H1 (cell line): ENCODE results near the gene AGAP1. TPM values are rescaled to one million over a fixed set of nuclear protein-coding genes. Genes with fewer than 3 reads are reported as not detected.

Experiments used
- CTCF ChIA-PET: fragments of 300-600 bp; sonication (Branson Sonifier 250); formaldehyde crosslinking; loops from one replicate; lab custom pipeline; 2021; ENCODE audit not compliant: partially characterized antibody; lab: Charles Lee
- POLR2A ChIA-PET: fragments of 300-600 bp; sonication (Branson Sonifier 250); formaldehyde crosslinking; loops from one replicate; lab custom pipeline; 2021; ENCODE audit warnings: inconsistent platforms; ENCODE audit not compliant: partially characterized antibody; lab: Charles Lee
- DNase-seq, 2 experiments: peaks; one replicate each; pipeline versions ENCODE4 v3.0.0 to v3.0.0-alpha.2; 2010 to 2022; ENCODE audit warnings: low spot score in 2 of 2, low read depth in 1 of 2, mixed read lengths in 1 of 2
- FAIRE-seq: peaks from 2 replicates; lab custom pipeline; 2011; peaks lifted over from hg19 to GRCh38; lab: Jason Lieb, UNC
- H2AFZ ChIP-seq: 2 replicates; pipeline ENCODE4 v1.8.1; 2012; ENCODE audit warnings: low read length, inconsistent platforms
- H2AK5ac ChIP-seq: 2 replicates; pipeline ENCODE4 v1.6.1; 2013; ENCODE audit warnings: low read depth, low read length
- H2BK120ac ChIP-seq: replicated peaks from 2 replicates; pipeline ENCODE3; 2013; ENCODE audit warnings: low read depth, low read length, inconsistent platforms
- H2BK12ac ChIP-seq: 2 replicates; pipeline ENCODE4 v1.6.1; 2013; ENCODE audit warnings: low read depth, low read length
- H2BK15ac ChIP-seq: 2 replicates; pipeline ENCODE4 v1.6.1; 2013; ENCODE audit warnings: low read length
- H2BK20ac ChIP-seq: 2 replicates; pipeline ENCODE4 v1.6.1; 2013; ENCODE audit warnings: low read length
- H2BK5ac ChIP-seq: 2 replicates; pipeline ENCODE4 v1.6.1; 2013; ENCODE audit warnings: low read depth, low read length
- H3K14ac ChIP-seq: 2 replicates; pipeline ENCODE4 v1.6.1; 2013; ENCODE audit warnings: inconsistent platforms; ENCODE audit not compliant: insufficient read length
- H3K18ac ChIP-seq: 2 replicates; pipeline ENCODE4 v1.6.1; 2013; ENCODE audit warnings: low read length; ENCODE audit errors: extremely low read depth
- H3K23ac ChIP-seq: 2 replicates; pipeline ENCODE4 v1.6.1; 2013; ENCODE audit warnings: inconsistent platforms; ENCODE audit not compliant: insufficient read length
- H3K23me2 ChIP-seq: 2 replicates; pipeline ENCODE4 v1.6.1; 2013; ENCODE audit warnings: low read depth, low read length
- H3K27ac ChIP-seq: 2 replicates; pipeline ENCODE4 v1.6.1; 2011; ENCODE audit warnings: low read depth, low read length, inconsistent platforms
- H3K27me3 ChIP-seq, 4 experiments: replicated peaks in 1 of 4; 1 replicate in 1 of 4; 2 replicates in 3 of 4; pipeline versions ENCODE4 v1.6.1 to v1.8.1; 2011 to 2013; ENCODE audit warnings: low read length in 3 of 4, mild to moderate bottlenecking in 3 of 4, inconsistent platforms in 2 of 4, mixed read lengths in 2 of 4, moderate library complexity in 1 of 4; ENCODE audit not compliant: control insufficient read depth in 3 of 4, insufficient read depth in 3 of 4; ENCODE audit errors: extremely low read depth in 1 of 4
- H3K36me3 ChIP-seq, 4 experiments: 2 replicates each; pipeline versions ENCODE4 v1.6.1 to v1.8.1; 2011 to 2013; ENCODE audit warnings: mild to moderate bottlenecking in 4 of 4, low read length in 3 of 4, moderate library complexity in 2 of 4, control low read depth in 1 of 4, inconsistent platforms in 1 of 4; ENCODE audit not compliant: insufficient read depth in 4 of 4, control insufficient read depth in 2 of 4
- H3K4ac ChIP-seq: replicated peaks from 2 replicates; pipeline ENCODE3; 2013; ENCODE audit warnings: low read length, low read depth, mixed read lengths, inconsistent platforms; ENCODE audit not compliant: insufficient read length
- H3K4me1 ChIP-seq, 4 experiments: replicated peaks in 1 of 4; 1 replicate in 1 of 4; 2 replicates in 3 of 4; pipeline versions ENCODE4 v1.6.1 to v1.8.1; 2011 to 2013; ENCODE audit warnings: low read length in 3 of 4, inconsistent platforms in 2 of 4, mixed read lengths in 1 of 4; ENCODE audit not compliant: insufficient read depth in 4 of 4, control insufficient read depth in 3 of 4
- H3K4me2 ChIP-seq, 2 experiments: 2 replicates each; pipeline versions ENCODE4 v1.6.1 to v1.8.1; 2011 to 2013; ENCODE audit warnings: low read depth in 2 of 2, low read length in 2 of 2, control low read depth in 1 of 2, inconsistent platforms in 1 of 2, mild to moderate bottlenecking in 1 of 2; ENCODE audit not compliant: insufficient read depth in 1 of 2
- H3K4me3 ChIP-seq, 4 experiments: fragments of 200-600, 300-600 bp in 1 of 4; sonication (generic), shearing (Covaris generic), sonication (Bioruptor Twin) in 1 of 4; 2 replicates each; pipeline versions ENCODE4 v1.5.1 to v1.8.1; 2011 to 2016; ENCODE audit warnings: low read length in 4 of 4, low read depth in 3 of 4, control low read depth in 2 of 4, inconsistent platforms in 2 of 4, mild to moderate bottlenecking in 2 of 4, mixed read lengths in 1 of 4, moderate library complexity in 1 of 4; ENCODE audit not compliant: insufficient read depth in 2 of 4; ENCODE audit errors: extremely low read depth in 1 of 4
- H3K56ac ChIP-seq: replicated peaks from 2 replicates; pipeline ENCODE3; 2013; ENCODE audit warnings: low read depth, mild to moderate bottlenecking, mixed read lengths, low read length, inconsistent platforms; ENCODE audit not compliant: insufficient read length
- H3K79me1 ChIP-seq: 2 replicates; pipeline ENCODE4 v1.6.1; 2013; ENCODE audit warnings: low read depth, low read length, control low read depth
- H3K79me2 ChIP-seq, 2 experiments: 2 replicates each; pipeline versions ENCODE4 v1.6.1 to v1.8.1; 2012 to 2013; ENCODE audit warnings: low read length in 2 of 2, mild to moderate bottlenecking in 2 of 2, inconsistent platforms in 1 of 2; ENCODE audit not compliant: insufficient read depth in 2 of 2, control insufficient read depth in 1 of 2
- H3K9ac ChIP-seq, 4 experiments: replicated peaks in 1 of 4; 1 replicate in 1 of 4; 2 replicates in 3 of 4; pipeline versions ENCODE4 v1.6.1 to v1.8.1; 2011 to 2013; ENCODE audit warnings: low read depth in 3 of 4, low read length in 3 of 4, control low read depth in 2 of 4, mild to moderate bottlenecking in 2 of 4, moderate library complexity in 2 of 4, inconsistent platforms in 1 of 4; ENCODE audit errors: extremely low read depth in 1 of 4
- H3K9me3 ChIP-seq, 2 experiments: 2 replicates each; pipeline versions ENCODE4 v1.6.1 to v1.8.1; 2012 to 2013; ENCODE audit warnings: mild to moderate bottlenecking in 2 of 2, moderate library complexity in 2 of 2, control low read depth in 1 of 2, inconsistent platforms in 1 of 2, low read depth in 1 of 2, low read length in 1 of 2, mixed read lengths in 1 of 2; ENCODE audit not compliant: insufficient read depth in 2 of 2
- H4K20me1 ChIP-seq, 2 experiments: replicated peaks in 1 of 2; 2 replicates each; pipeline versions ENCODE3 to v1.8.1; 2011 to 2013; ENCODE audit warnings: inconsistent platforms in 2 of 2, low read length in 2 of 2, mild to moderate bottlenecking in 1 of 2; ENCODE audit not compliant: insufficient read depth in 2 of 2, control insufficient read depth in 1 of 2
- H4K5ac ChIP-seq: 2 replicates; pipeline ENCODE4 v1.6.1; 2013; ENCODE audit warnings: low read length, low read depth, mixed read lengths, inconsistent platforms; ENCODE audit not compliant: insufficient read length
- H4K8ac ChIP-seq: 2 replicates; pipeline ENCODE4 v1.8.0; 2013; ENCODE audit warnings: mild to moderate bottlenecking, moderate library complexity, low read length, inconsistent platforms; ENCODE audit not compliant: insufficient read depth; ENCODE audit errors: extremely low read depth
- H4K91ac ChIP-seq: replicated peaks from 2 replicates; pipeline ENCODE3; 2013; ENCODE audit warnings: low read length, mixed read lengths, inconsistent platforms; ENCODE audit not compliant: insufficient read length
- ASH2L ChIP-seq: fragments of 200-600, 300-600 bp; sonication (generic); IDR thresholded peaks from one replicate; pipeline ENCODE4 v1.7.1; 2017; ENCODE audit warnings: low read length
- EGR1 ChIP-seq: IDR thresholded peaks from 2 replicates; pipeline ENCODE4 v1.6.1; 2011; ENCODE audit warnings: low read depth, low read length, borderline replicate concordance
- GTF2F1 ChIP-seq: IDR thresholded peaks from 2 replicates; pipeline ENCODE4 v1.6.1; 2012; ENCODE audit warnings: low read depth, low read length, improper control_type of control experiment, borderline replicate concordance
- JUN ChIP-seq: IDR thresholded peaks from 2 replicates; pipeline ENCODE4 v1.6.1; 2011; ENCODE audit warnings: low read depth, mild to moderate bottlenecking, improper control_type of control experiment, low read length
- KDM1A ChIP-seq: fragments of 200-600, 300-600 bp; sonication (generic); IDR thresholded peaks from 2 replicates; pipeline ENCODE4 v1.7.1; 2016; ENCODE audit warnings: mild to moderate bottlenecking, low read length, borderline replicate concordance
- POLR2A ChIP-seq, 2 experiments: IDR thresholded peaks; 1 replicate in 1 of 2; 2 replicates in 1 of 2; pipeline ENCODE4 v1.6.1; 2011; ENCODE audit warnings: low read depth in 2 of 2, low read length in 2 of 2, mild to moderate bottlenecking in 2 of 2; ENCODE audit errors: control extremely low read depth in 1 of 2
- RFX5 ChIP-seq: IDR thresholded peaks from 2 replicates; pipeline ENCODE4 v1.6.1; 2011; ENCODE audit warnings: low read depth, low read length, improper control_type of control experiment, borderline replicate concordance
- SP4 ChIP-seq: IDR thresholded peaks from 2 replicates; pipeline ENCODE4 v1.6.1; 2012; ENCODE audit warnings: low read length, inconsistent platforms
- SUZ12 ChIP-seq: fragments of 200-600 bp; sonication (generic); IDR thresholded peaks from 2 replicates; pipeline ENCODE4 v1.6.1; 2012; ENCODE audit warnings: mild to moderate bottlenecking, inconsistent platforms, low read length, moderate library complexity, mixed read lengths
- YY1 ChIP-seq: IDR thresholded peaks from 2 replicates; pipeline ENCODE4 v1.6.1; 2011; ENCODE audit warnings: low read depth, mild to moderate bottlenecking, low read length
- WGBS, 2 experiments: shearing (Covaris generic) in 1 of 2; methylation state at CpG; one replicate each; pipeline versions ENCODE4 v1.1.6 to v1.1.7; 2013 to 2015; ENCODE audit warnings: low lambda C conversion rate in 2 of 2, mixed read lengths in 2 of 2, inconsistent platforms in 1 of 2, low coverage in 1 of 2, missing lambda C conversion rate in 1 of 2; ENCODE audit not compliant: insufficient replicate concordance in 2 of 2, insufficient coverage in 1 of 2, insufficient read length in 1 of 2; ENCODE audit errors: extremely low coverage in 1 of 2, missing lambda C conversion rate in 1 of 2; 5-methylcytosine and 5-hydroxymethylcytosine counted together
- polyA plus RNA-seq, 7 experiments: library from polyadenylated mRNA; depleted of rRNA in 3 of 7; stranded (reverse) in 5 of 7; unstranded in 2 of 7; fragments of >200 nt in 5 of 7; fragments of 200-250 nt in 2 of 7; gene quantifications; 1 replicate in 5 of 7; 2 replicates in 1 of 7; 4 replicates in 1 of 7; pipeline versions ENCODE4 v1.2.1 to v1.2.3, GENCODE V29; 2011 to 2013; ENCODE audit warnings: missing spikeins in 2 of 7, mixed read lengths in 2 of 7
- total RNA-seq: library from RNA; stranded (reverse); fragmentation: NEBNext Ultra II Directional; extraction: Animal tissue kit (Norgen Biotek cat#: 25700); gene quantifications from 2 replicates; pipeline ENCODE4 v1.2.1, GENCODE V29; 2021

Gene AGAP1
- total and polyA plus RNA-seq, 2 of the 8 experiments (the other 6 are each of a cell fraction or from before 2014, with no cell fraction given), result 18.1 to 39.4 TPM

DNA sequence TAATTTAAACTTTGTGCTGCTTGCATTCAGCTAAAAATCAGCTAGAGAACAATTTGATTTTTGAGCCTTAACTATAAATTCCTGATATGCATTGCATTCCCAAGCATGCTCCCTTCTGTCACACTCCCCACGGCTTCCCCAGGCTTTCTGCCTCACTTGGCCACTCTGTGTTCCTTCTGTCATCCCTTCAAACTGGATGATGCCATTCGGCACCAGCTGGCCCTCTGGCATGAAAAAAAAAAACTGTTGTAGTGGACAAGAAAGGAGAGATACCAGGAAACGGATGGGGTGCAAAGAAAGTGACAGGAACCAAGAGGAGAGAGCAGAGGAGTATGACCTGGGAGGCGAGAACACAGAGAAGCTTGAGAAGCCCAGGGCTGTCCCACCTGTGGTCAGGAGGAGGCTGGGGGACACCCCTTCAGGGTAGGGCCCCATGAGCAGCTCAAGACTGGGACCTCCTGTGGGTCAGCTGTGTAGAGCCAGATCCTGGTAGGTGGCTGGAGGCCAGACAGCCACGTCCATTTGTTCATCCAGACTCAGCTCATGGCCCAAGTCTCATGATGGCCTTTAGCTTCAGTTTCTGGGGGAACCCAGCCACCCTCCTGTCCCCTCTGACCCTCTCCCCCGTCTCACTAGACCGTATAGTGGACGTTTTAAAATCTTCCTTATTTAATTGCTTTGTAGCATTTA is 462.6 kb downstream of the AGAP1 start:
- no peaks in the 10 kb centered on the region for H3K79me2 ChIP-seq
- H3K14ac ChIP-seq, result no peak overlapping the region
- H3K27ac ChIP-seq, result no peak overlapping the region
- FAIRE-seq (no peak), DNase-seq (no peak)
- no peak overlapping the region for H2AFZ ChIP-seq
- peaks cover 0 to 2% of the 10 kb centered on the region in 2 experiments for H4K20me1 ChIP-seq
- H2BK12ac ChIP-seq, result no peak overlapping the region
- WGBS, 2 experiments, result 90% methylated on average over 8 of the region's 8 CpGs; no CpG with 5 or more reads in 1 of the 2 experiments
- no peaks in the 10 kb centered on the region for H3K23me2 ChIP-seq
- no peak overlapping the region for H3K56ac ChIP-seq
- H2BK15ac ChIP-seq, result no peak overlapping the region
- POLR2A ChIA-PET, result no interaction called here
- H3K9ac ChIP-seq, result no peak overlapping the region
- H4K5ac ChIP-seq, result no peak overlapping the region
- H3K4me2 ChIP-seq, result no peak overlapping the region
- H2BK5ac ChIP-seq, result no peak overlapping the region
- no peak overlapping the region for H2BK120ac ChIP-seq
- H2AK5ac ChIP-seq, result no peak overlapping the region
- H3K23ac ChIP-seq, result no peak overlapping the region
- CTCF ChIA-PET, result interaction anchor here (0.6 to 1.3 kb wide), 8 partner anchors 8 to 221 kb away, joined by 3 to 6 read pairs (median 3); no protein-coding TSS in a partner anchor
- no peaks in the 10 kb centered on the region for H3K9me3 ChIP-seq
- H3K27me3 ChIP-seq, result no peaks in the 10 kb centered on the region
- H3K4me3 ChIP-seq, result no peak overlapping the region
- H3K36me3 ChIP-seq, result no peaks in the 10 kb centered on the region
- H3K4ac ChIP-seq, result no peak overlapping the region
- no peak overlapping the region for H4K91ac ChIP-seq
- H2BK20ac ChIP-seq, result no peak overlapping the region
- H4K8ac ChIP-seq, result no peak overlapping the region
- H3K79me1 ChIP-seq, result no peaks in the 10 kb centered on the region
- no peak for TF ChIP-seq JUN
- TF ChIP-seq RFX5, result no peak
- no peak for TF ChIP-seq POLR2A (IDR thresholded peaks at IDR 0.05; ENCODE audit: control extremely low read depth in 1 of 2, low read depth in 2 of 2, low read length in 2 of 2)
- no peak for TF ChIP-seq EGR1
- no peak for TF ChIP-seq GTF2F1
- TF ChIP-seq KDM1A, result no peak
- TF ChIP-seq YY1, result no peak
- no peak for TF ChIP-seq SP4
- TF ChIP-seq SUZ12, result no peak
- no peak for TF ChIP-seq ASH2L
- peaks cover 4 to 9% (median 7%) of the 10 kb centered on the region in 4 experiments; a peak in 6 of 7 replicates for H3K4me1 ChIP-seq
- H3K18ac ChIP-seq, result no peak overlapping the region
